Measurements from ENCODE around the gene DYNLT2. TPM values are rescaled to one million over a fixed set of nuclear protein-coding genes. Genes with fewer than 3 reads are reported as not detected.

DYNLT2 gene
- total RNA-seq, 1 experiment from 2014 or later, result 1.8 TPM

GRCh38 chr6:169745405-169745804 lies 6.0 kb downstream of the DYNLT2 start:
- Histone ChIP-seq H2BK120ac (ENCODE audit: low read depth, low read length, poor library complexity, severe bottlenecking) (no peak overlapping the region), H3K79me2 (ENCODE audit: insufficient read depth, low read length) (no peaks in the 10 kb centered on the region), H2BK15ac (ENCODE audit: low read depth, low read length) (no peak overlapping the region), H4K20me1 (ENCODE audit: control insufficient read depth, insufficient read depth, insufficient read length) (no peaks in the 10 kb centered on the region), H4K91ac (ENCODE audit: insufficient read length, low read depth, low read length) (no peak overlapping the region), H2BK20ac (ENCODE audit: low read depth, low read length, poor library complexity, severe bottlenecking) (no peak overlapping the region), H3K23me2 (ENCODE audit: insufficient read length, low read depth, low read length, poor library complexity, severe bottlenecking) (no peaks in the 10 kb centered on the region), H2AK5ac (ENCODE audit: insufficient read length, low read length) (no peak overlapping the region), H3K14ac (ENCODE audit: insufficient read depth, low read length) (no peak overlapping the region), H3K4ac (ENCODE audit: low read depth, low read length) (no peak overlapping the region), H2BK5ac (ENCODE audit: insufficient read length, low read length) (no peak overlapping the region), H4K5ac (ENCODE audit: insufficient read length, low read depth, low read length) (no peak overlapping the region), H3K79me1 (ENCODE audit: insufficient read depth, low read depth, low read length, poor library complexity, severe bottlenecking) (no peaks in the 10 kb centered on the region), H3K27ac (ENCODE audit: insufficient read length, low read depth, low read length) (no peak overlapping the region), H2BK12ac (ENCODE audit: insufficient read length, low read depth, low read length) (no peak overlapping the region), H4K8ac (replicated peaks; ENCODE audit: insufficient read length, low read depth, low read length) (no peak overlapping the region), H3T11ph (ENCODE audit: low read length) (no peak overlapping the region), H3K23ac (ENCODE audit: insufficient read length, low read depth, low read length) (no peak overlapping the region), H3K4me2 (ENCODE audit: insufficient read depth, insufficient read length, low read length) (no peak overlapping the region), H3K4me1 (ENCODE audit: insufficient read depth, low read length) (no peaks in the 10 kb centered on the region), H3K9me3 (ENCODE audit: control insufficient read depth, low read depth, low read length) (no peaks in the 10 kb centered on the region), H3K56ac (ENCODE audit: insufficient read length, low read depth, low read length) (no peak overlapping the region), H3K27me3 (ENCODE audit: insufficient read depth, low read length) (no peaks in the 10 kb centered on the region), H3K9ac (ENCODE audit: extremely low read depth, insufficient read length, low read length) (no peak overlapping the region), H2AFZ (ENCODE audit: low read length) (no peak overlapping the region), H3K18ac (ENCODE audit: insufficient read length, low read depth, low read length) (no peak overlapping the region)
- Mint-ChIP-seq H3K27me3 (ENCODE audit: low read depth) (peaks cover 3% of the 10 kb centered on the region; the same call in 1 of the 2 replicates), H3K4me1 (peaks cover 7 to 11% of the 10 kb centered on the region in 2 experiments), H3K9me3 (peaks cover 0 to 4% of the 10 kb centered on the region in 2 experiments; a peak in 1 of 5 replicates), H3K36me3 (ENCODE audit: insufficient read depth in 1 of 3, low read depth in 3 of 3) (no peaks in the 10 kb centered on the region; a peak in 1 of 7 replicates), H3K4me3 (no peak overlapping the region), H3K27ac (no peak overlapping the region)
- WGBS (ENCODE audit: extremely low coverage, insufficient read length, low lambda C conversion rate), result no CpG with 5 or more reads among the region's 3 CpGs
- no peak for TF ChIP-seq CTCF (conservative IDR thresholded peaks at IDR 0.05)
- DNase-seq, result no peak
